ENCODE data around the gene DENND5A.

Gene DENND5A

GRCh38 chr11:9094420-9094819, 170.7 kb downstream of the DENND5A start:
- ATAC-seq, result no peak

DNA sequence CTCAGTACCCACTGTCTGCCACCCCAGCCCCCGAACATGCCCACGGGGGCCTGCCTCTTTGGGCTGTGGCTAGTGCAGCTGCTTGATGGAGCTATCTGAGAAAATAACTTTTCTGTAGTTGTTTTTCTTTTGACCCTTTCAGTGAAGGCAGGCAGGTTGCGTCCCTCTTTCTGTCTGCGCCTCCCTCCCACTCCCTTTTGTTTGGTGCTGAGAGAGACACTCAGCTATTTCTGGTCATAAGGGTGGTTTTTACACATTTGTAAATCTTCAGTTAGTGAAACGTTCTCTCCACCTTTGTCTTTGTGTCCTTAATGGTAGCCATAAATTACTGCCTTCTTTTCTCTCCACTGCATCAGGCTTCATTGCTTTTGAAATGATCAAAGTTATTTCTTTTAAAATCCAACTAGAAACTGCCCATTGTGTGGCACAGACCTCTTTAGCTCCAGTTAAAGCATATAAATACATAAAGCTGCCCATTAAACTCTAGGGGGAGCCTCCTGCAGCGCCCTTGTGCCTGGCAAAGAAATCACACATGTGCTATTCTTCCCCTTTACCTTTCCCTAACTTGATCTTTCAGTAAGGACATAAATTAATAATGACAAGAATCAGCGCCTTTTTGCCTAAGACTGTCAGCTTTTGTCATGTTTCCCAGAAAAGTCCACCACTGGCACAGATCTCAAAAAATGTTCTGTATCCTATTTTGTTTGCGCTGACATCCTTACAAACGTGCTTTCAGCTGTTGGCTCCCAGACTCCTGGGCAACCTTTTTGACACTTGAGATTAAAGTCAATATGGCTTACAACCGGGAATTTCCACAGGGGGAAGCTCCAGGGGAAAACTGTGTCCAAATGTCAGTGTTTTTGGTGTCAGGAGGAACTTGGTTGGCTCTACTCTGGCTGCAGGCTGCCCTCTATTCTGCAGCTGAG, 172.0 kb downstream of the DENND5A start:
- ATAC-seq, result no peak

- no peak for ATAC-seq
Measured at GRCh38 chr11:9092072-9092471, 173.1 kb downstream of the DENND5A start.

DNA sequence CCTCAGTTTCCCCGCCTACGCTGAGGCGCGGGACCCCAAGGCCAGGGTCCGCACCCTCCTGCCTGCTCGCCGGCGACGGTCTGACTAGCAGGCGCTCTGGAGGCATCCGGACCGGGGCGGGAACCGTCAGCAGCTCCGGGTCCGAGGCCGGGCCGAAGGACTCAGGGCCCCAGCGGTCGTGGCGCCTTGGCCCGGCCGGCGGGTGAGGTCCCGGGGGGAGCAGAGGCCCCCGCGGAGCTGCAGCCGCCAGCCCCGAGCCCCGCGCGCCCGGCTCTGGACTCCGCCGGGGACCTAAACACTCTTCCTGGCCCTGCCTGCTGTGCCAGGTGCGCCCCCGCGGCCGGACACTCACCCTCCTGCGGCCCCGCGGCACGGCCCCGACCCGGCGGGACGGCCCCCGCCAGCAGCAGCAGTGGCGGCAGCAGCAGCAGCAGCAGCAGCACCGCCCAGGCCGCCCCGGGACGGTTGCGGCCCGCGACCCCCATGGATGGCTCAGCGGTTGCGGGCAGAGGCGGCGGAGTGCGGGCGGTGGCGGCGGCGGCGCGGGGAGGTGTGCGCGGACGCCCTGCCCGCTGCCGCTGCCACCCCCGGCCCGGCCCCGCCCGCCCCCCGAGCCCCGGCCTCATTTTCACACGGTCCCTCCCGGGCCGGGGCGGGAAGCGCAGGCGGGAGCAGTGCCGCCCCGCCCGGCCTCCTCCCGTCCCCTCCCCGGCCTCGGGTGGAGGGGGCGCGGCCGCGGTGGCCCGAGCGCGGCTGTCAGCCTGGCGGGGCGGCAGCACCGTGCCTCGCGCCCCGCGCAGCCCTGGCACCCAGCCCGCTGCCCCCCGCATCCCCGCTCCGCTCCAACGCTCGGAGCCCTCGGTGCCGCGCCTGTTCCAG, 173.9 kb downstream of the DENND5A start, which contains the start of gene SCUBE2:
TSS of gene SCUBE2 (minus strand) at position 556 of the 879 bp plus-strand sequence. CDS start at position 485, 71 bp downstream.
- ATAC-seq, result no peak

GRCh38 chr11:9090488-9091043, 174.6 kb downstream of the DENND5A start:
- ATAC-seq, result no peak

DNA sequence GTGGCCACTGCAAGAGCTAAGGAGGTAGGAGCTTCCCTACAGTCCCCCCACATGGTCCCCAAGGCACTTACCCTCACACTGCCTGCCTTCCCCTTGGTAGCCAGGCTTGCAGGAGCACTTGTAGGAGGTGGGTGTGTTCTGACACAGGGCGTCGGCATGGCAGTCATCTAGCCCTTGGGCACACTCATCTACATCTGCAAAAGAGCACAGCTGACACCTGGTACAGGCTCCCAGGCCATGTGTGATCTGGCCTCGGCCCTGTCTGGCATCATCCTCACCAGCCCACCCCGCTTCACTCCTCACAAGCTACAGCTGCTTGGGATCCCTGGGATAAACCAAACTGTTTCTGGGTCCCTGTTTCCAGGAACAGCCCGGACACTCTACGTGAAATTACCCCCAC, 175.5 kb downstream of the DENND5A start:
- ATAC-seq, result no peak

GRCh38 chr11:9089061-9089460, 176.1 kb downstream of the DENND5A start:
- no peak for ATAC-seq

All from activated CD4-positive, CD25-positive, alpha-beta regulatory T cell treated with anti-CD3 and anti-CD28 coated beads, Interleukin-2, amount 50 U/mL, for 24 hours (primary cell).